GM21786 (cell line): ENCODE data around the gene RSAD1.

Source experiments
- ATAC-seq: cut with Tn5 transposase; IDR thresholded peaks from one replicate; pipeline ENCODE4 v1.9.1; 2021; ENCODE audit not compliant: unreplicated experiment

The RSAD1 gene

GRCh38 chr17:50517011-50517410 is 38.4 kb downstream of the RSAD1 start:
- no peak for ATAC-seq

GRCh38 chr17:50517504-50518383 is 39.1 kb downstream of the RSAD1 start:
- ATAC-seq, result no peak

- ATAC-seq, result no peak
Observed at GRCh38 chr17:50518384-50519023, 39.8 kb downstream of the RSAD1 start.

GRCh38 chr17:50519141-50519834 is 40.6 kb downstream of the RSAD1 start:
- no peak for ATAC-seq

DNA sequence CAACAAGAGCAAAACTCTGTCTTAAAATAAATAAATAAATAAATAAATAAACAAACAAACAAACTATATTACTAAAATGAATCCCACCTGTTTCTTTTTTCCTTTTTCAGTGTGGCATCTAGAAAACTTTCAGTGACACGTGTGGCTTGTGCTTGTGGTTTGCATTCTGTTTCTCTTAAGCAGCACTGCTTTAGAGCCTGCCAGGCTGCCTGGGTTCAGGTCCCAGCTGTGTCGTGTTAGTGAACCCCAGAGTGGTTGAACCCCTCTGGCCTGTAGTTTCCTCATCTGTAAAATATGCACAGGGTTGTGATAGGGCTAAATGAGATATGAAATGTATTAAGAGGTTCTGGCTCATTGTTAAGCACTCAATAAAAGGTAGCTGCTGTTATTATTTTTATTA is 41.8 kb downstream of the RSAD1 start:
- ATAC-seq, result no peak

DNA sequence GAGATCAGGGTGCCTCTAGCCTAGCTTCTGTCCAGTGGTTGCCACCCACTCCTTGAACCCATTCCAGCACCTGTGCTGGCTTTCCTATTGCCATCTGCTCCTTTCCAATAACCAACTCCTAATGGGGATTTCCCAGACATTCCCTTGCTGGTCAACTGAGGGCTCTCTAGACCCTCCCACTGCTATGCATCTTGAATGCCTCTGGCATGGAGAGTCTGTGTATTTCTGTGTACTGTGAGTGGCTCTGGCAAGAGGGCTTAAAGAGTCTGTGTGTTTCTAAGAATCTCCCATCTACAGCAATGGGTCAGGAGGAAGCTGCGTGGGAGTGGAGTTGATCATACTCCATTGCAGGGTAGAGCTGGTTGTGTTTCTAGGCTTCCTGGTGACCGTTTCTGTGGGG is 42.9 kb downstream of the RSAD1 start:
- ATAC-seq, result no peak

DNA sequence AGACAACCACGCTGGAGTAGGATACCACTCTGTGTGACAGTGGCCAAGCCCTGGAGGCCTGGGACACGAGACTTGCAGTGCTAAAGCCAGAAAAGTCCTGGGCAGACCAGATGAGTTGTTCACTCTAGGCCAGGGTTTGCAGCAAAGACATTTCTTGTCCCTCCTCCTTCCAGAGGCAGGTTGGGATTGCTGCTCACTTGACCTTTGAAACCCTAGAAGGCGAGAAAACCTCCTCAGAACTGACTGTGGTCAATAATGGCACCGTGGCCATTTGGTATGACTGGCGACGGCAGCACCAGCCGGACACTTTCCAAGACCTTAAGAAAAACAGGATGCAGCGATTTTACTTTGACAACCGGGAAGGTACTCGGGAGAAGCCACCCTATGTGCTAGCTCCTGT is 44.1 kb downstream of the RSAD1 start:
- no peak for ATAC-seq

DNA sequence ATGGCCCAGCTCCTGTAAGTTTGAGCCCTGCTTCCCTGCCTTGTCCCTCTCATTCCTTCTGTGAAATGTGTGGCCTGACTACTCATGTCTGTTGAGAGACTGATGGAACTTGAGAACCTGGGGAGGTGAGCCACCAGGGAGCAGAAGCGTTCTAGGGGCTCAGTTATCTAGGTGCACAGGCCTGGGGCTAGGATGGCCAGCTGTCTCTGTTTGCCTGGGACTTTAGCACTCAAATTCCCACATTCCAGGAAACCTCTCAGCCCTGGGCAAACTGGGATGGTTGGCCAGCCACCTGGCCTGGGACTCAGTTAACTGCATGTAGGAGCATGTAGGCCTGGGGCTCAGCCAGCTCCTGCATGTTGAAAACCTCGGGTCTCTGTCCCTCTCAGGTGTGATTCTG is 44.5 kb downstream of the RSAD1 start:
- no peak for ATAC-seq

- no peak for ATAC-seq
Observed at GRCh38 chr17:50524838-50525237, 46.2 kb downstream of the RSAD1 start.

GRCh38 chr17:50527155-50527762 is 48.6 kb downstream of the RSAD1 start:
- no peak for ATAC-seq

GRCh38 chr17:50527949-50528474 is 49.4 kb downstream of the RSAD1 start:
- ATAC-seq, result no peak

- no peak for ATAC-seq
Observed at GRCh38 chr17:50529849-50530248, 51.2 kb downstream of the RSAD1 start.

- ATAC-seq, result no peak
Observed at GRCh38 chr17:50531428-50532025, 52.9 kb downstream of the RSAD1 start.

DNA sequence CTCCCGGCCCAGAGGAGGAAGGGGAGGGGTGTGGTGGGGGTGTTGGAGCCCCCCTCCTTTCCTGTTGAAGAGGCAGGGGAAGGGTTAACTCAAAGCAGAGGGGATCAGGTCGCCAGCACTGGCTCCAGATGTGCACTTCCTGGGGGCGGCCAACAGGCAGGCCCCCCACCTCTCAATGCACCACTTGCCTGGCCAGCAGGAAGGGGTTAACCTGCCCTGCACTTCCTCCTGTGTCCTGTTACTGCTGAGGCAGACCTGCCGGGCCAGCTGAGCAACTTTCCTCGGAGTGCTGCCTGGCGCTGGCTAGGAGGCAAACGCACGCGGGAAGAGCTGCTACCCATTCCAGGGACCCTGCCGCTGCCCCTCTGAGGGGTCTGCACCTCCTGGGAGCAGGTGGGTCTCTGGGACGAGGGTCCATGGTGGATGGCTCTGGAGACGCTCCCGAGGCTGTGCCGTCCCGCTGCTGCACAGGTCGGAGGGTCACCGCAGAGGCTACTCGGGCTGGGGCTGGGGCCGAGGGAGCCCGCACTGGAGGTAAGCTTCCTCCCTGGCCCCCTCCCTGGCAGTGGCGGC is 53.9 kb downstream of the RSAD1 start, which contains the start of gene EPN3:
Gene EPN3 (plus strand): TSS at position 284 of the 573 bp plus-strand sequence. CDS start 3,822 bp downstream, outside the sequence.
- no peak for ATAC-seq

DNA sequence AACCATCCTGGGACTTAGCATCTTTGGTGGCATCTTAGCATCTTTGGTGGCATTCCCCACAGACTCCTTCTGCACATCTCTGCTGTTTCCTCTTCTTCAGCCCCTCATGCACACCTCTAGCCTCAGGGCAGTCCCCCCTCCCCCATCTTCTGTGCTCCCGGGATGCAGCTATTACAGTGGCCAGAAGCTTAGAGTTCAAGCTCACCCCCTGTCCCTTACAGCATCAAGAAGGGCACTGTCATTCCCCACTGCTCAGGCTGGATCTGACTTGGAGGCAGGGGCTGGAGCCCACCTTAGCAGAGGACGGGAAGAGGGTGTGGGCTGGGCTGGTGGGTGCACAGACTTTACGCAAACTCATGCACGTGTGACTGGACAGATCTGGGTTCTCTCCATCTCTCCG is 54.5 kb downstream of the RSAD1 start:
- no peak for ATAC-seq

DNA sequence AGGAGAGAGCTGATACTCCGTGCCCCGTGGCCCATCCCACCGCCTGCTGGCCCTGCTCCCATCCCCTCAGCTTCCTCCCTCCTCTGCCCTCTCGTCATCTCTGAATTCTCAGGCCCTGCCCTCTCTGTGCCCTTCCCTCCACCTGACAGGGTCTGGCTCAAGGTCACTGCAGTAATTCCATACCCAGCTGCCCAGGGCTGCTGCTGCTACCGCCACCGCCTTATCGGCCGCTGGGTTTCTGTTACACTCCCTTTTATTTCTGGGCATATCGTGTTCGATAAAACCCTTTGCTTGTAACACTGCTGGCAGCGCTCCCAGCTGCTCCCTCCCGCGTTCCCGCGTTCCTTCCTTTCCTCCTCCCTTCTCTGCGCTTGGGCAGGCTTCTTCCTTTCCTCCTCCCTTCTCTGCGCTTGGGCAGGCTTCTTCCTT is 55.1 kb downstream of the RSAD1 start:
- ATAC-seq, result no peak

GRCh38 chr17:50534222-50534978 is 55.7 kb downstream of the RSAD1 start:
- ATAC-seq, result no peak

- no peak for ATAC-seq
Observed at GRCh38 chr17:50534979-50535326, 56.3 kb downstream of the RSAD1 start.

DNA sequence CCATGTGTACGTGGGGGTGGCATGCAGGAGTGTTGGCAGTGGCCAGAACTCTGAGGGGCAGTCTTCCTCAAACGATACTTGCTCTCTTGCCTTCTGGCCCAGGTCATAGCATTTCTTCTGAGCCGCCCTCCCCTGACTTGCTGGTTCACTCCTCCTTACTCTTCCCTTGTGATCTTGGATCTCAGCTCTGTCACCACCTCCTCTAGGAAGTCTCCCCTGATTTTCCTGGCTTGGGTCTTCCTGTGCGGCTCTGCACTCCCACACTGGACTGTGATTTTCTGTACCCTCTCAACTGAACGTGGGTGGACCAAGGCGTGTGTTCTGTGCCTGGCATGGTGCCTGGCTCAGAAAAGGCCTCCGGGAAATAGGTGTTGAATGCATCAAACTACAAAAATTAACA is 56.7 kb downstream of the RSAD1 start:
- no peak for ATAC-seq
